Epithelial cell of proximal tubule (primary cell): ENCODE measurements around the gene RABGAP1L. TPM values are rescaled to one million over a fixed set of nuclear protein-coding genes. Genes with fewer than 3 reads are reported as not detected.
"Not testable (repeated sequence)": the region's sequence is repeated elsewhere in the genome, so short reads cannot be mapped to it uniquely, and the experiment has no call there.

Experiments
- DNase-seq: peaks from one replicate; pipeline ENCODE4 v3.0.0-alpha.2; 2011; ENCODE audit warnings: low read depth
- H3K4me3 ChIP-seq: 2 replicates; pipeline ENCODE4 v1.5.1; 2011; ENCODE audit warnings: low read depth, mild to moderate bottlenecking, low read length
- CTCF ChIP-seq: conservative IDR thresholded peaks from 2 replicates; pipeline ENCODE4 v1.5.1; 2012; ENCODE audit warnings: low read depth, mild to moderate bottlenecking, low read length
- total RNA-seq: library from RNA; depleted of rRNA; stranded (reverse); fragments of >200 nt; gene quantifications from 2 replicates; pipeline ENCODE4 v1.2.3, GENCODE V29; 2015

Gene RABGAP1L
- total RNA-seq, 1 donor from 2014 or later = 16.3 TPM

- no peak for TF ChIP-seq CTCF
- DNase-seq = no peak
- peak overlapping the region; percentile 60 for H3K4me3 ChIP-seq
Observed at GRCh38 chr1:174800216-174800851, 641.0 kb downstream of the RABGAP1L start.

- peak overlapping the region; percentile 60 for H3K4me3 ChIP-seq
- no peak for DNase-seq
- TF ChIP-seq CTCF = no peak
Observed at GRCh38 chr1:174800876-174801275, 641.6 kb downstream of the RABGAP1L start.

- TF ChIP-seq CTCF = no peak
- DNase-seq = no peak
- no peak overlapping the region for H3K4me3 ChIP-seq
Observed at GRCh38 chr1:174809755-174810280, 650.5 kb downstream of the RABGAP1L start.

GRCh38 chr1:174812016-174812415 is 652.7 kb downstream of the RABGAP1L start:
- no peak overlapping the region for H3K4me3 ChIP-seq
- no peak for TF ChIP-seq CTCF
- no peak for DNase-seq

- no peak for TF ChIP-seq CTCF
- no peak overlapping the region for H3K4me3 ChIP-seq
- DNase-seq = no peak
Observed at GRCh38 chr1:174812656-174813055, 653.3 kb downstream of the RABGAP1L start.

- no peak for TF ChIP-seq CTCF
- DNase-seq = no peak
- no peak overlapping the region for H3K4me3 ChIP-seq
Observed at GRCh38 chr1:174815036-174815435, 655.7 kb downstream of the RABGAP1L start.

GRCh38 chr1:174815474-174815908 is 656.2 kb downstream of the RABGAP1L start:
- DNase-seq = no peak
- TF ChIP-seq CTCF = no peak
- H3K4me3 ChIP-seq = no peak overlapping the region

- not testable (repeated sequence) for DNase-seq, H3K4me3 ChIP-seq
Observed at GRCh38 chr1:174816621-174817020, 657.3 kb downstream of the RABGAP1L start.
